A549 (cell line): ENCODE data around the gene ZNF805.

Experiments used
- HOXB13 ChIP-seq: fragments of 250-450 bp; sonication (Bioruptor Pico); IDR thresholded peaks from 2 replicates; pipeline ENCODE4 v1.5.0; 2020; ENCODE audit warnings: low read depth, mild to moderate bottlenecking, moderate library complexity
- JUN ChIP-seq, 2 experiments: fragments of >200 bp; sonication (Bioruptor Twin); formaldehyde crosslinking; IDR thresholded peaks; 2 replicates in 1 of 2; 3 replicates in 1 of 2; pipeline ENCODE4 v1.6.1; 2016 to 2017
- PHF8 ChIP-seq: fragments of 200-600 bp; sonication (generic); IDR thresholded peaks from 2 replicates; pipeline ENCODE4 v1.6.1; 2016; ENCODE audit warnings: low read depth, mild to moderate bottlenecking, antibody characterized with exemption, moderate library complexity, borderline replicate concordance
- SMC3 ChIP-seq: fragments of >200 bp; sonication (Bioruptor Twin); formaldehyde crosslinking; IDR thresholded peaks from 3 replicates; pipeline ENCODE4 v1.6.1; 2018; ENCODE audit warnings: inconsistent platforms
- TF ChIP-seq, protein P1 (sequence below): fragments of 200-600 bp; sonication (generic); IDR thresholded peaks from 2 replicates; pipeline ENCODE4 v1.6.1; 2016; ENCODE audit warnings: antibody characterized with exemption, mild to moderate bottlenecking, moderate library complexity

DNA sequence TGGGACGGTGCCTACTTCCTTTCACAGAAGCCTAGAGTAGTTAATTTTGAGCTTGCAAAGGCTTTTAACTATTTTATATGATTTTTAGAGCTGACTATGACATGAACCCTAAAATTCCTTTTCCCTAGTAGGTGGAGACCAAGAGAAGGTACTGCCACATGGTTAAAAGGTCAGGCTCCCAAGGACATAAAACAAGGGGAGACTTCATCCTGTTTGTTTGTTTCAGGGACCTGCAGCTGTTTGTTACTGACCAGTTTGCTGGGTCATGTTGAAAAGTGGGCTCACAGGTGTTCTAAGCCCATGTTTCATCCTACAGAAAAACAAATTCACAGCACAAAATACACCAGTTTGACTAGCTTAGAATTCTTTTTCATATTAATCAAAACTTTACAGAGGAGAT, 36.0 kb downstream of the ZNF805 start:
- TF ChIP-seq JUN (IDR thresholded peaks at IDR 0.05): no peak
- TF ChIP-seq, protein P1, sequence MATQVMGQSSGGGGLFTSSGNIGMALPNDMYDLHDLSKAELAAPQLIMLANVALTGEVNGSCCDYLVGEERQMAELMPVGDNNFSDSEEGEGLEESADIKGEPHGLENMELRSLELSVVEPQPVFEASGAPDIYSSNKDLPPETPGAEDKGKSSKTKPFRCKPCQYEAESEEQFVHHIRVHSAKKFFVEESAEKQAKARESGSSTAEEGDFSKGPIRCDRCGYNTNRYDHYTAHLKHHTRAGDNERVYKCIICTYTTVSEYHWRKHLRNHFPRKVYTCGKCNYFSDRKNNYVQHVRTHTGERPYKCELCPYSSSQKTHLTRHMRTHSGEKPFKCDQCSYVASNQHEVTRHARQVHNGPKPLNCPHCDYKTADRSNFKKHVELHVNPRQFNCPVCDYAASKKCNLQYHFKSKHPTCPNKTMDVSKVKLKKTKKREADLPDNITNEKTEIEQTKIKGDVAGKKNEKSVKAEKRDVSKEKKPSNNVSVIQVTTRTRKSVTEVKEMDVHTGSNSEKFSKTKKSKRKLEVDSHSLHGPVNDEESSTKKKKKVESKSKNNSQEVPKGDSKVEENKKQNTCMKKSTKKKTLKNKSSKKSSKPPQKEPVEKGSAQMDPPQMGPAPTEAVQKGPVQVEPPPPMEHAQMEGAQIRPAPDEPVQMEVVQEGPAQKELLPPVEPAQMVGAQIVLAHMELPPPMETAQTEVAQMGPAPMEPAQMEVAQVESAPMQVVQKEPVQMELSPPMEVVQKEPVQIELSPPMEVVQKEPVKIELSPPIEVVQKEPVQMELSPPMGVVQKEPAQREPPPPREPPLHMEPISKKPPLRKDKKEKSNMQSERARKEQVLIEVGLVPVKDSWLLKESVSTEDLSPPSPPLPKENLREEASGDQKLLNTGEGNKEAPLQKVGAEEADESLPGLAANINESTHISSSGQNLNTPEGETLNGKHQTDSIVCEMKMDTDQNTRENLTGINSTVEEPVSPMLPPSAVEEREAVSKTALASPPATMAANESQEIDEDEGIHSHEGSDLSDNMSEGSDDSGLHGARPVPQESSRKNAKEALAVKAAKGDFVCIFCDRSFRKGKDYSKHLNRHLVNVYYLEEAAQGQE: no peak
- TF ChIP-seq HOXB13 (CRISPR knock-in tag): no peak
- TF ChIP-seq SMC3: no peak
- no peak for TF ChIP-seq PHF8
